Natural killer cell (primary cell): ENCODE measurements around the gene FCN2. TPM values are rescaled to one million over a fixed set of nuclear protein-coding genes. Genes with fewer than 3 reads are reported as not detected.

ENCODE experiments used
- ATAC-seq, 3 donors: fragments of 150-1000 bp in 2 of 3; fragments of 200-7000 bp in 1 of 3; cut with Tn5 transposase; 1 replicate in 1 of 3; 2 replicates in 2 of 3; pipeline ENCODE4 v1.10.0; 2021; ENCODE audit warnings: mild to moderate bottlenecking in 2 of 3, moderate library complexity in 2 of 3
- DNase-seq, 2 donors: peaks; one replicate each; pipeline versions ENCODE4 v3.0.0 to v3.0.0-alpha.2; 2013 to 2021; ENCODE audit warnings: mixed read lengths in 1 of 2
- H3K27ac ChIP-seq: one replicate; pipeline ENCODE4 v1.5.1; 2013; ENCODE audit warnings: mild to moderate bottlenecking, low read length
- H3K27me3 ChIP-seq: one replicate; pipeline ENCODE4 v1.6.1; 2013; ENCODE audit warnings: low read length; ENCODE audit not compliant: control insufficient read depth, insufficient read depth
- H3K36me3 ChIP-seq: one replicate; pipeline ENCODE4 v1.6.1; 2013; ENCODE audit warnings: low read length; ENCODE audit not compliant: control insufficient read depth, insufficient read depth
- H3K4me1 ChIP-seq: one replicate; pipeline ENCODE4 v1.6.1; 2013; ENCODE audit warnings: low read length; ENCODE audit not compliant: control insufficient read depth, insufficient read depth
- H3K4me3 ChIP-seq: one replicate; pipeline ENCODE4 v1.5.1; 2013; ENCODE audit warnings: low read length
- H3K9me3 ChIP-seq: one replicate; pipeline ENCODE4 v1.6.1; 2013; ENCODE audit warnings: low read length; ENCODE audit not compliant: control insufficient read depth, insufficient read depth
- H3K27ac Mint-ChIP-seq, 2 donors: one replicate each; pipeline ENCODE4 v1.8.0; 2022; ENCODE audit warnings: mild to moderate bottlenecking in 2 of 2, mixed read lengths in 2 of 2, moderate library complexity in 1 of 2
- H3K27me3 Mint-ChIP-seq, 2 donors: one replicate each; pipeline ENCODE4 v1.8.0; 2022; ENCODE audit warnings: low read depth in 2 of 2, mixed read lengths in 2 of 2
- H3K36me3 Mint-ChIP-seq: one replicate; pipeline ENCODE4 v1.8.0; 2022; ENCODE audit warnings: mixed read lengths
- H3K4me1 Mint-ChIP-seq, 2 donors: one replicate each; pipeline ENCODE4 v1.8.0; 2022; ENCODE audit warnings: mixed read lengths in 2 of 2
- H3K4me3 Mint-ChIP-seq: one replicate; pipeline ENCODE4 v1.8.0; 2022; ENCODE audit warnings: mild to moderate bottlenecking, moderate library complexity, mixed read lengths
- H3K9me3 Mint-ChIP-seq, 2 donors: one replicate each; pipeline ENCODE4 v1.8.0; 2022; ENCODE audit warnings: mixed read lengths in 2 of 2
- CTCF ChIP-seq: fragments of 200-600 bp; IDR thresholded peaks from one replicate; pipeline ENCODE4 v1.8.0; 2022; ENCODE audit warnings: antibody characterized with exemption
- WGBS: methylation state at CpG from one replicate; pipeline ENCODE4 v1.1.7; 2013; ENCODE audit warnings: missing lambda C conversion rate; ENCODE audit not compliant: insufficient coverage; 5-methylcytosine and 5-hydroxymethylcytosine counted together
- intact Hi-C: fragments of 100-400 bp; cut with micrococcal nuclease; formaldehyde crosslinking; loops from one replicate; pipeline ENCODE4 v1.14.2; 2022
- total RNA-seq, 4 donors: library from RNA; stranded (reverse); fragments of 120-200 nt in 1 of 4; gene quantifications; one replicate each; pipeline versions ENCODE4 v1.2.3 to v1.2.4, GENCODE V29; 2013 to 2022

The FCN2 gene
- total RNA-seq, 3 donors from 2014 or later (not counting 1 experiment from before 2014, with no cell fraction given), result not detected

DNA sequence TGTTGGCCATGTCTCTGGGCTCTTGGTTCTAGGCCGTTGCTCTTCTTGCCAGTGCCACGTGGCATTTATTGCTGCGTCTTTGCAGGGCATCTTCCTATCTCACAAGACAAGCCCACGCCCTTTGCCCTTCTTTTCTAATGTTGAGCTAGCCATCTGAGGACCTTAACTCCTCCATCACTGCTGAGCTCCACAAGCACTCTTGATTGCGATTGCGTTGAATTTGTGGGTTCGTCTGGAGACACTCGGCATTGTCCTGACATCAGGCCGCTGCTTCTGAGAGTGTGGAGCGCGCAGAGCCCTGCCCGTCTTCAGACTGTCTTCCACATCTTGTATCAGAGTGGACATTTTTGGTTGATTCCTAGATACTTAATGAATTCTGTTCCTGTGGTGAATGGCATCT is 51.6 kb downstream of the FCN2 start:
- Mint-ChIP-seq H3K4me3 (no peak overlapping the region), H3K9me3 (no peaks in the 10 kb centered on the region), H3K36me3 (no peaks in the 10 kb centered on the region), H3K27me3 (peaks cover 7 to 10% of the 10 kb centered on the region in 2 donors), H3K4me1 (no peaks in the 10 kb centered on the region), H3K27ac (no peak overlapping the region)
- Histone ChIP-seq H3K9me3 (no peaks in the 10 kb centered on the region), H3K36me3 (no peaks in the 10 kb centered on the region), H3K27ac (no peak overlapping the region), H3K27me3 (no peaks in the 10 kb centered on the region), H3K4me3 (no peak overlapping the region), H3K4me1 (peaks cover 70% of the 10 kb centered on the region)
- no peak for TF ChIP-seq CTCF
- intact Hi-C loops, result no loop called here
- 93% methylated on average over 12 of the region's 12 CpGs for WGBS
- DNase-seq, result no peak
- ATAC-seq, result no peak

DNA sequence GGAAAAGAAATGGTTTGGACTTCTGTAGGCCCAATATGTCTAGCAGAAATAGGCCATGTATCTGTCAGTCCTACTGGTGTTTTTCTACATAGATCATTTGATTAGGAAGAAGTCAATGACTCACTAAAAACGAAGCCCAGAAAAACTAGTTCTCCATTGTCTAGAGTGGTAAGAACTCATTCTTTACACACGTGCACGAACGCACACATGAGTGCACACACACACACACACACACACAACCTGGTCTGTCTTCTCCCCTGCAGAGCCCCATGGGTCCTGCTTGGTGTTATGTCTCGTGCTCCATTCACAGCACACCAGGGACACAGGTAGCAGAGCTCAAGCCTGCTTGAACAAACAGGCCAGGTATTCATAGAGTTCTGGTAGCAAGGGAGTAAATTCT is 52.0 kb downstream of the FCN2 start:
- Mint-ChIP-seq H3K9me3 (no peaks in the 10 kb centered on the region), H3K27ac (no peak overlapping the region), H3K4me3 (no peak overlapping the region), H3K36me3 (no peaks in the 10 kb centered on the region), H3K4me1 (no peaks in the 10 kb centered on the region), H3K27me3 (peaks cover 7 to 10% of the 10 kb centered on the region in 2 donors)
- 73% methylated on average over 5 of the region's 5 CpGs for WGBS
- Histone ChIP-seq H3K27ac (no peak overlapping the region), H3K36me3 (no peaks in the 10 kb centered on the region), H3K4me3 (no peak overlapping the region), H3K9me3 (no peaks in the 10 kb centered on the region), H3K4me1 (peaks cover 73% of the 10 kb centered on the region), H3K27me3 (no peaks in the 10 kb centered on the region)
- no peak for DNase-seq
- TF ChIP-seq CTCF, result no peak
- no peak for ATAC-seq
- intact Hi-C loops, result no loop called here

GRCh38 chr9:134933076-134933659 is 52.6 kb downstream of the FCN2 start:
- Mint-ChIP-seq H3K4me3 (no peak overlapping the region), H3K9me3 (no peaks in the 10 kb centered on the region), H3K27me3 (peaks cover 7 to 10% of the 10 kb centered on the region in 2 donors), H3K4me1 (no peaks in the 10 kb centered on the region), H3K36me3 (no peaks in the 10 kb centered on the region), H3K27ac (no peak overlapping the region)
- ATAC-seq, result no peak
- H3K4me3 ChIP-seq, result no peak overlapping the region
- no peak for DNase-seq
- WGBS, result 89% methylated on average over 10 of the region's 10 CpGs
- no peaks in the 10 kb centered on the region for H3K9me3 ChIP-seq
- H3K27me3 ChIP-seq, result no peaks in the 10 kb centered on the region
- TF ChIP-seq CTCF, result no peak
- intact Hi-C loops, result no loop called here
- peaks cover 78% of the 10 kb centered on the region for H3K4me1 ChIP-seq
- H3K36me3 ChIP-seq, result no peaks in the 10 kb centered on the region
- no peak overlapping the region for H3K27ac ChIP-seq

GRCh38 chr9:134935056-134935640 is 54.5 kb downstream of the FCN2 start:
- no peak for DNase-seq
- ATAC-seq, result no peak
- H3K9me3 ChIP-seq, result no peaks in the 10 kb centered on the region
- Mint-ChIP-seq H3K4me3 (no peak overlapping the region), H3K9me3 (no peaks in the 10 kb centered on the region), H3K36me3 (no peaks in the 10 kb centered on the region), H3K27me3 (peaks cover 0 to 6% of the 10 kb centered on the region in 2 donors), H3K4me1 (no peaks in the 10 kb centered on the region), H3K27ac (no peak overlapping the region)
- H3K27ac ChIP-seq, result no peak overlapping the region
- no peak for TF ChIP-seq CTCF
- H3K4me3 ChIP-seq, result no peak overlapping the region
- intact Hi-C loops, result no loop called here
- WGBS, result 86% methylated on average over 15 of the region's 17 CpGs
- H3K27me3 ChIP-seq, result no peaks in the 10 kb centered on the region
- H3K36me3 ChIP-seq, result no peaks in the 10 kb centered on the region
- H3K4me1 ChIP-seq, result peaks cover 63% of the 10 kb centered on the region
